A172 (cell line): Measurements from ENCODE around the gene ELMOD3. TPM values are rescaled to one million over a fixed set of nuclear protein-coding genes. Genes with fewer than 3 reads are reported as not detected.
"Not testable (repeated sequence)": the region's sequence is repeated elsewhere in the genome, so short reads cannot be mapped to it uniquely, and the experiment has no call there.

Source experiments
- DNase-seq: peaks from one replicate; pipeline ENCODE4 v3.0.0-alpha.2; 2015; ENCODE audit warnings: low spot score
- total RNA-seq: library from RNA; depleted of rRNA; stranded (reverse); fragments of >200 nt; shearing (Covaris generic); gene quantifications from 2 replicates; pipeline ENCODE4 v1.2.3, GENCODE V29; 2014

The ELMOD3 gene
- total RNA-seq, 1 experiment from 2014 or later: 14.8 TPM

DNA sequence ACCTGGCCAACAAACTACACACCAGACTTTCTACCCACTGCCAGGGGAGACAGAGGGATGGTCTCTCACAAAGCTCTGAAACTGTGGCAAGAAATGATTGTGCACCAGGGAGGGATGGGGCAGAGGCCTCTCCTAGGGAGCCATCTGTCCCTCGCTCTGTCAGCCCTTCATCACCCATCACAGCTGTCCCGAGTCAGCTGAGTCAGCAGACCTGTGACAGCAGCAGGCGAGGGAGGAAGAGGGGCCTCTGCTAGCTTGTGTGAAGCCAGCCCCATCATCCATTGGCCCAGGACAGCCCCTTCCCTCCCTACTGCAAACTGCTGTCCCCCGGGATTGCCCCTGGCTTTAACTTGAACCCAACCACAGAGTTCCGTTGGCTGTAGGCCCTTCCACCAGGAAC is 69.0 kb downstream of the ELMOD3 start:
- DNase-seq: no peak

DNA sequence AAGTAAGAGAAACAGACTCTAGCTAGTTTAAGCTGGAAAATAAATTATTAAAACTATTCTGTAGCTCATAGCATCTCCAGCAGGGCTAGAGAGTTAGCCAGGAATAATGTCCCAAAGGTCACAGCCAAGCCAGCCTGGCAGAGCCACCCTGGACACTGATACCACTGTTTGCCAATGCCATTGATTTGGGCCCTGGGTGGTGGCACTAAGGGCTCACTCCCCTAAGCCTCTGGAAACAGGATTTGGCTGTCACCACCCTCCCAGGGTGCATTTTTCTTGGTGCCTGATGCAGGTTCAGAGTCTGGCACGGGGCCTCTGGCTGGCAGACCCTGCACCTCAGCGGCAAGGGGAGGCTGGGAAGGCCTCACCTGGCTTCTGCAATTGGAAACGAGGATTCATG is 71.0 kb downstream of the ELMOD3 start:
- DNase-seq: no peak

DNA sequence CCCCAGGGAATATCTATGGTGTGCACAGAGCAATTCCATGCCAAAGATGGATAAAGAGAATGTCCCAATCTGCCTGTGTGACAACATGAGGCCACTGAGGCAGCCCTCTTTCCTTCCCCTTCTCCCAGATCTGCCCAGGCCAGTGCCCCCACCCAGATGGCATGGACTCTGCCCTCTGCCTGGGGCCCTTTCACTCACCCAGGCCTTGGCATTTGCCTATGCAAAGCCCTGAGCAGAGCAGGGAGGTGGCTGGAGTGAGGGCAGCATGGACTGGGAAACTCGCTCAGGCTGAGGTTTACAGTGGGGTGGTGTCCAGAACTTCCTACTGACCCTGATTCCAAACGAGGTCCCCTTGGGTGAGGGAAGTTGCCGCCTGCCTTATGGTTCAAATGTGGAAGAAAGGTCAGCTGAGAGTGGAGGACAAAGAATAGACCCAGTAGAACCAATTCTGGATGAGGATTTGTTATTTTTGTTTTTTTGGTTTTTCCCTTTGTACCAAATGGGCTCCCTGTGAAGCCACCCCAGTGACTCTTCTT is 72.8 kb downstream of the ELMOD3 start:
- no peak for DNase-seq

DNA sequence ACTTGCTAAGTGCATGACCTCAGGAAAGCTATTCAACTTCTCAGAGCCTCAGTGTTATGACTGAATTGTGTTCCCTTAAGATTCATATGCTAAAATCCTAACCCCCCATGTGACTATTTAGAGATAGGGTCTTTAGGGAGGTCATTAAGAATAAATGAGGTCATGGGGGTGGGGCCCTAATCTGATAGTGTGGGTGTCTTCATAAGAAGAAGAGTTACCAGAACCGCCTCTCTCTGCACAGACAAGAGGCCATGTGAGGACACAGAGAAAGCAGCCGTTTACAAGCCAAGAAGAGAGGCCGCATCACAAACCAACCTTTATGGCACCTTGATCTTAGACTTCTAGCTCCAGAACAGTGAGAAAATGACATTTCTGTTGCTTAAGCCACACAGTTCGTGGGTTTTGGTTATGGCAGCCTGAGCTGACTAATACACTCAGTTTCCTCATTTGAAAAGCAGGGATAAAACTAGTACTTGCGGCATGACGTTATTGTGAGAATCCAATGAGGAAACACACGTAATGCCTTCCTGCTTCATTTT is 73.8 kb downstream of the ELMOD3 start:
- no peak for DNase-seq

DNA sequence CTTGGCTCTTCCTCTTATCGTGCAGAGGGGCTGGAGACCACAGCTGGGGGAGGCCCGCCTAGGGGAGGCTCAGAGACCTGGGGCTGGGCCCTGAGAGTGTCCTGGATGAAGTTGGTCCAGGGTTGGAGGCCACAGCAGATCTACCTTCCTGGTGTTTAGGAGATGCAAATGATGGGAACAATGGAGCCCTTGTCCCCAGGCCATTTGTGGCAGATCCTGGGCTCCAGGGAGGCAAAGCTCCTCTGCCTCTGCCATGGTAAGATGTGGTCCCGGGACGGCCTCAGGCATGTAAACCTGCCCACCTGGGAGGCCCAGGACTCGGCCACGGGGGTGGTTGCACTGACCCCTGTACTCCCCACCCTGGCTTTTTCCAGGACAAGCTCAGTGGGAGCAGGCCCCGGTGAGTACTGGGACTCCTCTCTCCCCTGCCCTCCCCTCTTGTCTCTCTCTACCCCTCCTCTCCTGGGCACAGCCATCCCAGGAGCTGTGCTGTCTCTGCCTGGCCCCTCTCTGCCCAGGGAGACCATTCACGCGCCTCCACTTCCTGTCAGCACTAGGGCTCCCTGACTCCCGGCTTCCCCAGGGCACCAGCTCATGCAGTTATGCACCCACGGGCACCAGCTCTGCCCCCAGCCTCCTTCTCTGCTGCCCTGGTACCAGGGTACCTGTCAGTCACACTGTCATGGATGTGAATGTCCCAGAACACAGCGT is 74.8 kb downstream of the ELMOD3 start:
- no peak for DNase-seq

DNA sequence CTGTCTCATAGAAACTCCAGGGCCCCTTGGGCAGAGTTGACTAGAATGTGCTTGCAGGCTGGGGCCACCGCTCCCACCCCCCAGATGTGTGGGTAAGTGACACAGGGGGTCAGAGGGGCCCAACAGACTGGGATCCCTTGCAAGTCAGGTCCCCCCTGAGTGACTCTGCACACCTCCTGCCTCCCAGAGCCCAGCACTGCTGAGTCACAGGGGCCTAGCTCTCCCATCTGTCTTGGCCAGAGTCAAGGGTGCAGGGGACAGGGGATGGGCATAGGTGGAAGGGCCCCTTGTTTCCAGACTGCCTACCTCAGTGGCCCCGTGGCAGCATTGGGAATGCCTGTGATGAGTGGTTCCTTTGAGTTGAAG is 75.3 kb downstream of the ELMOD3 start:
- DNase-seq: no peak

DNA sequence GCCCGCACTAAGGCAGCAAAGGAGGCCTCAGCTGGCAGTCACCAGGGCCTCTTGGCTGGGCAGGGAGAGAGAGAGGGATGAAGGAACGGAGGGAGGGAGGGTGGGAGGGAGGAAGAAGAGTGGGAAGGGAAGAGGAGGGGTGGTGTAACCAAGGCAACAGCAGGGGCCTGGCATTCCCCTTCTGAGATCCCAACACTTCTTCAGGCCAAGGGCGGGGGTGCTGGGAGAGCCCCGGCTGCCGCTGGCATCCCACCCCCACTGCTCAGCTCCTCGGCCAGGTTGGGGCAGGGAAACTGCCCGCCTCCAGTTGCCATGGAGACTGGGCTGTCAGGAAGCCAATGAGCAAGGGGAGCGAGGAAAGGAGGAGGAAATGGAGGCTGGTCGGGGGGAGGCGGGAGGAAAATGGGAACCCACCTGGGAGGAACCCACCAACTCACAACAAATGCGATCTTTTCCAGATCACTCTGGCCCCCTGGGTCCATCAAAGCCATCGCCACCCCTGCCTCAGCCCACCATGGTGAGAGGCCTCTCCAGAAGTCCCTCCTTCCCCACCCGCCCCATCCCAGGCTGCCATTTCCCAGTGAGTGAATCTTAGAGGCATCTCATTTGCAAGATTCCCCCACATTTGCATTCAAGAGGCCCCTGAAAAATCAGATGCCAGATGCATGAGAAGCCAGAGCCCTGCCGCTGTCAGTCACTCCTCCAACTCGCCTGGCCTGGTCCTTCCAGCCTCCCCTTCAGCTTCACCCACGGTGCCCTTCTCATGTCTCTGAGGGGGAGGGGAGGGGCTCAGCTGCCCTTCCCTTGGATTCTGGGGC is 76.4 kb downstream of the ELMOD3 start:
- DNase-seq: peak; percentile 46

DNA sequence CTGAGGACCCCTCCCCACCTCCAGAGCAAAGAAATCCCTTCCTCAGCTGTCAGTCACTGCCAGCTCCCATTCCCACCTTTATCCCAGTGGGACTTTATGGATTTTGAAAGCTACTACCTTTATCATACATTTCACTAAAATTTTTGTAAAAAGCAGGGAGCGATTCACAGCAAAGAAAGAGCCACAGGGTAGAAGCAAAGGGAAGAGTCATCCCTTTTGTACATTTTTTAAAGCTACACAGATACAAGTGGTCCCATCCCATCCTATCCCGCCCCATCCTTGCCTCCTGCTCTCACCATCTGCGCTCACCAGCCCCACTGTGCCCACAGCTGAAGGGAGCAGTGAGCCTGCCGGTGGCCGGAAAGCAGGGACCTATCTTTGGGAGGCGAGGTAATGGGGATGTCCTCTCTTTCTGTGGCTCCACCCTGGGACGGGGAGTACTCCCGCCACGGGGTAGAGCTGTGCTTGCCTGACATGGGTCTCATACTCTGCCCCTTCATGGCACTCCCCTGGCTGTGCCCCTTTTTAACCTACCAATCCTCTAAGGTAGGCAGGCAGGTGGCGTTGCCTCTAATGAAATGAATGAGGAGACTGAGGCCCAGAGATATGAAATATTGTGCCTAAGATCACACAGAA is 77.1 kb downstream of the ELMOD3 start:
- DNase-seq: no peak

DNA sequence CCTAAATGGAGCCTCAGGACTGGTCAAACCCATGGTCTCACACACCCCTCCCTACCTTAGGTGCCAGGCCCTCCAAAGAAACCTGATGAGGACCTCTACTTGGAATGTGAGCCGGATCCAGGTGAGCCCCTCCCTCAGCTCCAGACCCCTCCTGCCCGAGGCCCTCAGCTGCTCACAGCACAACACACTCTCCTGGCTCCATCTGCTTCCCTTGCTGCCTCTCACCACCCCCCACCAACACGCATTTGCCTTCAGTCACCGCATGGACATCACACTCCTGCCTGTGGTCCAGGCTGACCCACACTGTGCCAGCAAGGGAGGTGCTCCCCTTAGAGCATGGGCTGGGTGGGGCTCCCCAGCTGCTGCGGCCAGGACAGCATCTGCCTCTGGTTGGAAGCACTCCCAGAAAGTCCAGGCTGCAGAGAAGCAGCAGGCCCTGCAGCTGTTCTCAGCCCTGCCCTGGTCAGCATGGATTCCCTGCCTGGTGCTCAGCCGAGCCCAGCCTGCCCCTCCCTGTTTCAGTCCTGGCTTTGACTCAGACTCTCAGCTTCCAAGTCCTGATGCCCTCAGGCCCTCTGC is 79.0 kb downstream of the ELMOD3 start:
- DNase-seq: peak; percentile 96

DNA sequence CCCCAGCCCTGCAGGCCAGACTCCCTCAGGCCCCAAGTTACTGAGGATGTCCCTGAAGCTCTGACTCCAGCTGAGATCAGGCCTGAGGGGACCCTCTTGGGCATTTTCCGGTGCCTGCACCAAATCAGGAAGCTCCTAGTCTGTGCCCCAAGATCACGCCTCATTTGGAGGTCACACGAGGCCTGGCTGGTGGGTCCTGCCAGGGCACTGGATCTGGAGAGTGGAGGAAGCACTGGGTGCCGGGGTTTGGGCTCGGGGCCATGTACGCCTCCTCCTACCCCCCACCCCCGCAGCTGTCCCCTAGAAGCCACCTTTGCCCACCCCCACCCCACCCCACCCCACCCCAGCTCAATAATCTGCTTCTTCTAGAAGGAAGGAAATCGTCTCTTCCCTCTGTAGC is 80.1 kb downstream of the ELMOD3 start:
- DNase-seq: no peak

DNA sequence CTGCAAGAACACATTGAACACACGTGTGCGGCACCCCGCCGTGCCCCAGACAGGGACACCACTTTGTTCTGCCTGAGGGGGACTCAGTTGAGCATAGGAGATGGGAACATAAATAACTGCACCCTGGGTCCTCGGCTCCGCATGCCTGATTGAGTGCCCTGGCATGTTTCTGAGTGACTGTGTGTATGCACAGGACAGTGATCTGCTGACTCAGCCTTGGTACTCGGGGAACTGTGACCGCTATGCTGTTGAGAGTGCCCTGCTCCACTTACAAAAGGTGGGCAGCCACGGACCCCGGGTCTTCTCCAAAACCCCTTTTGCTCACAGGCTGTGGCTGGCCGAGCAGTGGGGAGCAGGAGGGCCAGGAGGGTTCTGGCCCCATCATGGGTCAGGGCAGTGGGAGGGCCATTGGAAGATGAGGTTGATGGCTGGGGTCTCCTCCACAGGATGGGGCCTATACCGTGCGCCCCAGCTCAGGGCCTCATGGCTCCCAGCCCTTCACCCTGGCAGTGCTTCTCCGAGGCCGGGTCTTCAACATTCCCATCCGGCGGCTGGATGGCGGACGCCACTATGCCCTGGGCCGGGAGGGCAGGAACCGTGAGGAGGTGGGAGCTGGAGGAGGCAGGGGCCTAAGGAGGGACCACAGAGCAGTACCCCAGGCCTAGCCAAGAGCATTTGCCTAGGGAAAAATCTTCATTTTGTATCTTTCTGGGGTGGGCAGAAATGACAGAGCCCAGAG is 80.8 kb downstream of the ELMOD3 start:
- no peak for DNase-seq

DNA sequence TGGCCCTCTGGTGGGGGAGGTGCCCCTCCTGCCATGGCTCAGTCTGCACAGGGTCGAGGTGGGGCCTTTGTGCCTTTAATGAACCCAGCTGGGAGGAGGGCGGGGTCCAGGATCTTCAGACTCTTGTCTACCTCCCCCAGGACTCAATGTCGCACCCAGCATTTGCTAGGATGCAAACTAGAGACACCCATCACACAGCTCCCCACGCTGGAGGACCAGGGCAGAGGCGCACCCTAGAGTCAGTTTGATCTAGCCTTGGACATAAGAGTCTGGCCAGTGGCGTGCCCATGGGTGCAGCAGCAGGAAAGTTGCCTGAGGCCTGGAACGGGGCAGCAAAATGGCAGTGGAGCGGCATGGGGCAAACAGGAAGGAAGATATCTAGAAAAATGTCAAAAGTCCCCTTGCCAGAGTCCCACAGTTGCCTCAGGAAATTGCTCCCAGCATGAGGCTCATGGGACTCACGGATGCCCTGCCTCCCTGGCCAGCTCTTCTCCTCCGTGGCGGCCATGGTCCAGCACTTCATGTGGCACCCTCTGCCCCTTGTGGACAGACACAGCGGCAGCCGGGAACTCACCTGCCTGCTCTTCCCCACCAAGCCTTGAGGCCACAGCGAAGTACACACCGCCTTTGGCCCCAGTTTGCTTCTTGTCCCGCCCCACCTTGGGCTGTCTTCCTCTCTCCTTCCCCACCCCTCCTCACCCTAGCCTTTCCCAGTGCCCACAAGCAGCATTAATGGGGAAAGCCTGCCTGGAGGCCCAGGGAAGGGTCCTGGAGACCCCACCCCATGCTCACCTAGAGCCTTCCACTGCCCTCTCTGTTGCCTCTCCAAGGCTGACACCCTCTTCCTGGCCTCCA is 81.6 kb downstream of the ELMOD3 start:
- DNase-seq: no peak

DNA sequence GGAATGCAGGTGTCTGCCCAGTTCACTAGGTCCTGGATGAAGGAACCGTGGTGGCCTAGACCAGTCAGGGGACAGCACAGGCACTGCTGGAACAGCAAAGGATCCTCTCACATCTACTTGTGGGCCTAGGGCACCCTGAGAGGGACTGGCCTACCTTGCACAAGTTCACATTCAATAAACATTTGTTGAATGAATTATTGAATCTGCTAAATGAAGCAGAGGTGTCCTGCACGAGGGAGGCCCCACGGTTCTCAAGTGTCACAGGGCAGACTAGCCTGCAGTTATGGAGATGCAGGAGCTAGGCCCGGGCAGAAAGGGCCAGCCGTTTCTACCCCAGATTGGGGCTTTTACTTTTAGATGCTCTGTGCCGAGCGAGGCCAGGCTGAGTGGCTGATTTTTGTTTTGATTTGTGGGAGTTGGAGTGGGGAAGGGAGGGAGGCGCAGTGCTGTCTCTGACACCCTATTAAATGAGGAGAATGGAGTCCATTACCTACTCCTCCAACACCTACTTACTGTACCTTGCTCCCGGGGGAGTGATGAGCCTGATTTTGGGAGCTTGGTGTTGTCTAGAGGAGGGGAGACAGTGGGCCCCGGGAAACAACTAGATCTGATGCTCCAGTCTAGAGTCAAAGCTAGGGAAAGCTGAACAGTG is 82.4 kb downstream of the ELMOD3 start:
- no peak for DNase-seq

DNA sequence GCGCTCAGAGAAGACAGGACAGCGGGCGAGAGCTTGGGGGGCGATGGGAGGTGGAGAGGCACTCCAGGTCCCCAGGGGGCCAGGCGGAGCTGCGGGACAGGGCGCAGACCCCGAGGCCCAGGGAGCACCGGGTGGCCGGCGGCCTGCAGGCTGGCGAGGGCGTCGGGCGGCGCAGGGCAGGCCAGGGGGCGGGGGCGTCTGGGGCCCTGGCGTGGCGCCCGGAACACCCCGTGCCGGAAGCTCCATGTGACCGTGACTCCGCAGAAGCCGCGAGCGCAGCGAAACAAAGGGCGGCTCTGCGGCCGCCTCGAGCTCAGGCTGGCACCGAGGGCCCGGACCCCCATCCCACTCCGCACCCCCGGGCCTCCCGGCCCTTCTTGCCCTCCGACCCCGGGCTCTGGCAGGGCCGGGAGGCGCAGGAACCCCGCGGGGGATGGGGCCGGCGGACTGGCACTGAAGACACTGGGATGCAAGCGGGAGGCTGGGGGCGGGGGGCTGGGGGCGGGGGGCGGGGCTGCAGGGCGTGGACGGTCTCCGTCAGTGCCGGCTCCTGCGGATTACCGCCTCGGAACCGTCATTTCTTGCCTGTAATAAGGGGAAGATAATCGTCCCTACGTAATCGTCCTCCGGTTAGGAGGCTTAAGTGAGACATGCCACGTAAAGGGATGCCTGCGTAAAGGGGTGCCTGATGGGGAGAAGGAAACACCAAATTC is 83.1 kb downstream of the ELMOD3 start:
- DNase-seq: peak; percentile 69

DNA sequence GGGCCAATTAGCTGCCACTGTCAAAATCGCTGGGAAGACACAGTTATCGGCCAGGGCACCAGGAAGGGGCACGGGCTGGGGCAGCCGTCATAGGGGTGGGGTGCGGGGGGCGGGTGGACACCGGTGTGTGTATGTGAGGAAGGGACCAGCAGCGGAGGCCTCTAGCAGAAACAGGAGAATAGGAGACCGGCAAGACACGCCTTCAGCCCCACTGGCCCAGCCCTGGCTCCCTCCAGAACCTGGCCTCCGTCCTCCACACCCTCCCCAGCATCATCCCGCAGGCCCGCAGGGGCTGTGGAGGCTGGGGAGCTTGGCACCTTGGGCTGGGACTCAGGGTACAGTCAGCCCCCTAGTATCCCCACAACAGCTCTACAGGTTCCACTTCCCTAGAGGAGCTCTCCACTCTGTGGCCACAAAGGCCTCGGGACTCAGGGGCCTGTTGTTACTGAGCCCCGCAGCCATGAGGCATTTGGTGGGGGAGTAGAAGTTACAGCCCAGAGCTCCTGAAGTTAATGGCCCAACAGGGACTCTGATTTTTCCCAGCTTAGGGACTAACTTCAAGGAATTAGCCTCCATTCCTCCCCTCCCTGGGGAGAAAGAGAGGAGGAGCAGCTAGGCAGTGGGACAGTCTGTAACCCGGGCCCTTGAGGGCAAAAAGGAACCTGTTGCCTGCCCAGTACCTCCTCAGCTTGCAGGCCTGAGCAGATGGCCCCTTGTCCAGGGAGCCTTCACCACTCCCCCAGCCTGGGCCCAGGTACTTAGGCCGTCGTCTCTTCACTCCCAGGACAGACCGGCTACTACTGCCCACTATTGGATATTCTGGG is 83.8 kb downstream of the ELMOD3 start:
- DNase-seq: no peak

DNA sequence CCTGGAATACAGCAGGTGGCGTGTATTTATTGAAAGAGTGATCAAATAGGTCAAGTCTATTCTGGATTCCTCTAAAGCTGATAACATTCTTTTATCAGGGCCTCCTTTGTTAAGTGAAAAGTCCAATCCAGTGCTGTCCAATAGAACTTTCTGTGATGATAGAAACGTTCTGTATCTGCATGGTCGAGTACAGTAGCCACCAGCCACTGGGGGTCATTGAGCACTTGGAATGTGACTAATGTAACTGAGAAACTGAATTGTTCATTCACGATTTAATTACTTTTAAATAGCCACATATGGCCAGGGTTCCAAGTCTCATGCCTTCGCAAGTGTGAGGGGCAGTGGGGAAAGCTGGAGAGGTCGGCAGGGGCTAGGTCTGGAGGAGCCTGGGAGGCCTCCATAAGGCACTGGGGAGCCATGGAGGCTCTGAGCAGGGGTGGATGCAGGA is 84.5 kb downstream of the ELMOD3 start:
- DNase-seq: no peak

DNA sequence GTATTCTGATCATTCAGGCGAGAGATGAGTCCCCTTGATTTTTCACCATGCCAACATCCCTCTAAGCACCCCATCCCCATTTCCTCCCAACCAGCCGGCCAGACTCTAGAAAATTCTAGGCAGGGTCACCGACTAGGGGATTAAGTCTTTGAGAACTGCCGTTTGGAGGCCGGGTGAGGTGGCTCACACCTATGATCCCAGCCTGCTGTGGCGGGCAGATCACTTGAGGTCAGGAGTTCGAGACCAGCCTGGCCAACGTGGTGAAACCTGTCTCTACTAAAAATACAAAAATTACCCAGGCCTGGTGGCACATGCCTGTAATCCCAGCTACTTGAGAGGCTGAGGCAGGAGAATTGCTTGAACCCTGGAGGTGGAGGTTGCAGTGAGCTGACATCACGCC is 85.0 kb downstream of the ELMOD3 start:
- DNase-seq: not testable (repeated sequence)

DNA sequence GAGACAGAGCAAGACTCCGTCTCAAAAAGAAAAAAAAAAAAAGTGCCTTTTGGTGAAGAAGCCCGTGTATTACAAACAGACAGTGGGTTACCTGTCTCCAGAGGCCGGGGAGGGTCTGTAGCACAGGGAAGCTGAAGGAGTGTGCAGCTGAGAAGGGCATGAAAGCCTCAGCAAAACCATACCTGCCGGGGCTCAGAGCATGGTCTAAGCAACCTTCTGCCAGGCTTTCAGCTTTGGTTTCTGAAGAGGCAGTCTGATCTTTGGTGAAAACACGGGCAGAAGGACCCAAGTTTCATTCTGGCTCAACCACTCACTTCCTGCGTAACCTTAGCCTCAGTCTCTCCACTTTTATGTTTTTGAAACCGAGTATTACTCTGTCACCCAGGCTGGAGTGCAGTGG is 85.4 kb downstream of the ELMOD3 start:
- no peak for DNase-seq
